HUES48 (cell line): Measurements from ENCODE around the gene IL11RA.

Experiments
- H3K27ac ChIP-seq: one replicate; pipeline ENCODE4 v1.7.0; 2013; ENCODE audit warnings: low read depth, low read length, inconsistent platforms
- H3K27me3 ChIP-seq: 2 replicates; pipeline ENCODE4 v1.6.1; 2013; ENCODE audit warnings: mild to moderate bottlenecking, low read length; ENCODE audit not compliant: control insufficient read depth, insufficient read depth
- H3K36me3 ChIP-seq: 2 replicates; pipeline ENCODE4 v1.6.1; 2013; ENCODE audit warnings: low read length; ENCODE audit not compliant: control insufficient read depth, insufficient read depth
- H3K4me1 ChIP-seq: 2 replicates; pipeline ENCODE4 v1.6.1; 2013; ENCODE audit warnings: mild to moderate bottlenecking, low read length; ENCODE audit not compliant: control insufficient read depth, insufficient read depth
- H3K4me3 ChIP-seq: 2 replicates; pipeline ENCODE4 v1.5.1; 2013; ENCODE audit warnings: mild to moderate bottlenecking, low read depth, low read length
- H3K9ac ChIP-seq: 2 replicates; pipeline ENCODE4 v1.6.1; 2013; ENCODE audit warnings: mild to moderate bottlenecking, low read depth, low read length, moderate library complexity
- H3K9me3 ChIP-seq: 2 replicates; pipeline ENCODE4 v1.6.1; 2013; ENCODE audit warnings: low read length; ENCODE audit not compliant: control insufficient read depth, insufficient read depth

Gene IL11RA

GRCh38 chr9:34651876-34652601, at the start of gene IL11RA:
Gene IL11RA (plus strand): TSS chr9:34652185. CDS start chr9:34655218, 3,033 bp downstream.
- Histone ChIP-seq H3K4me3 (peak within 1 kb of the TSS; percentile 62), H3K9me3 (no peaks in the 10 kb centered on the region), H3K27ac (no peak within 1 kb of the TSS)

GRCh38 chr9:34603610-34604231, 48.3 kb upstream of the IL11RA start:
- Histone ChIP-seq H3K27me3 (peaks cover 4% of the 10 kb centered on the region; the same call in 1 of the 2 replicates), H3K27ac (no peak overlapping the region)

More at GRCh38 chr9:34651876-34652601, at the start of gene IL11RA:
- H3K9ac ChIP-seq = no peak within 1 kb of the TSS
- peaks cover 25% of the 10 kb centered on the region for H3K4me1 ChIP-seq
- no peaks in the 10 kb centered on the region for H3K27me3 ChIP-seq
- peaks cover 23% of the 10 kb centered on the region for H3K36me3 ChIP-seq

DNA sequence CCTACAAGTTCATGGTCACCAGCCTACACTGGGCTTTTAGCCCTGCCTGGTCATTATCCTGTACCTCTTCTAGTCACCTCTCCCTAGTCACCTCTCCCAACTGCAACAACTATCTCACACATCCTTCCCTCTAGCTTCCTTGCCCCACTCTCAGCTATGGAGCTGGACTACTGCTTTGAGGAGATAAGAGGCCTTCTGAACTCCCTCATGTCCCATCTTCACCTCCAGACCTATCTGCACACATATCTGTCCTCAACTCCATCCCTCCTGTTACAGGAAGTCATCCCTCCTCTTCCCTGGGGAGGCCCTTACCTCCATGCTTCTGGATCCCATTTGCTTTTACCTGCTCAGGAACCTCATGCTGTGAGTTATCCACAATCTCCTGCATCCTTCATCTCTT, 45.8 kb upstream of the IL11RA start:
- H3K9ac ChIP-seq = no peak overlapping the region
- peaks cover 11% of the 10 kb centered on the region; the same call in 1 of the 2 replicates for H3K4me1 ChIP-seq
- H3K4me3 ChIP-seq = no peak overlapping the region
- no peaks in the 10 kb centered on the region for H3K9me3 ChIP-seq
- H3K27ac ChIP-seq = no peak overlapping the region
- no peaks in the 10 kb centered on the region for H3K36me3 ChIP-seq
- H3K27me3 ChIP-seq = peaks cover 4% of the 10 kb centered on the region; the same call in 1 of the 2 replicates

More at GRCh38 chr9:34603610-34604231, 48.3 kb upstream of the IL11RA start:
- Histone ChIP-seq H3K4me1 (peaks cover 9% of the 10 kb centered on the region; the same call in 1 of the 2 replicates), H3K4me3 (no peak overlapping the region), H3K36me3 (no peaks in the 10 kb centered on the region), H3K9ac (no peak overlapping the region), H3K9me3 (no peaks in the 10 kb centered on the region)

DNA sequence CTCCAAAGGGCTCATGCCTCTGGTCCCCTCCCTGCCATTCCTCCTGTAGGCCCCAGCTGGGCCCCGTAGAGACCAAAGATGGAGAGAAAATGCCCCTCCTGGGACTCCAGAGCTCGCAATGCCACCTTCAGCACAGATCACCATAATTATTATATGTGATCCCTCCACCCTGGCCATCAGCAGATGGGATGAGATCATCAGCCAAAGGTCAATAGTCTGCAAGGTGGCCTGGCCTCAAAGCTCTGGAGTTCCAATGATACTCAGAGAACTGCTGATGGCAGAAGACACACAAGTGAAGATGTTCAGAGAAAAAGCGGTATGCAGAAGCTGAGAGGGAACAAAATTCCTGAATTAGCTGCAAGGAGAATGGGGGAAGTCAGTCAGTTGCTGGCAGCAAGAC, 45.1 kb upstream of the IL11RA start:
- Histone ChIP-seq H3K9ac (no peak overlapping the region), H3K9me3 (no peaks in the 10 kb centered on the region), H3K4me3 (no peak overlapping the region), H3K36me3 (no peaks in the 10 kb centered on the region), H3K27ac (no peak overlapping the region), H3K4me1 (peaks cover 11% of the 10 kb centered on the region; the same call in 1 of the 2 replicates), H3K27me3 (peaks cover 4% of the 10 kb centered on the region; the same call in 1 of the 2 replicates)

GRCh38 chr9:34607331-34607730, 44.7 kb upstream of the IL11RA start:
- Histone ChIP-seq H3K9me3 (no peaks in the 10 kb centered on the region), H3K27ac (no peak overlapping the region), H3K4me1 (peaks cover 8% of the 10 kb centered on the region; the same call in 1 of the 2 replicates), H3K36me3 (no peaks in the 10 kb centered on the region), H3K4me3 (no peak overlapping the region), H3K9ac (no peak overlapping the region), H3K27me3 (peaks cover 4% of the 10 kb centered on the region; the same call in 1 of the 2 replicates)

DNA sequence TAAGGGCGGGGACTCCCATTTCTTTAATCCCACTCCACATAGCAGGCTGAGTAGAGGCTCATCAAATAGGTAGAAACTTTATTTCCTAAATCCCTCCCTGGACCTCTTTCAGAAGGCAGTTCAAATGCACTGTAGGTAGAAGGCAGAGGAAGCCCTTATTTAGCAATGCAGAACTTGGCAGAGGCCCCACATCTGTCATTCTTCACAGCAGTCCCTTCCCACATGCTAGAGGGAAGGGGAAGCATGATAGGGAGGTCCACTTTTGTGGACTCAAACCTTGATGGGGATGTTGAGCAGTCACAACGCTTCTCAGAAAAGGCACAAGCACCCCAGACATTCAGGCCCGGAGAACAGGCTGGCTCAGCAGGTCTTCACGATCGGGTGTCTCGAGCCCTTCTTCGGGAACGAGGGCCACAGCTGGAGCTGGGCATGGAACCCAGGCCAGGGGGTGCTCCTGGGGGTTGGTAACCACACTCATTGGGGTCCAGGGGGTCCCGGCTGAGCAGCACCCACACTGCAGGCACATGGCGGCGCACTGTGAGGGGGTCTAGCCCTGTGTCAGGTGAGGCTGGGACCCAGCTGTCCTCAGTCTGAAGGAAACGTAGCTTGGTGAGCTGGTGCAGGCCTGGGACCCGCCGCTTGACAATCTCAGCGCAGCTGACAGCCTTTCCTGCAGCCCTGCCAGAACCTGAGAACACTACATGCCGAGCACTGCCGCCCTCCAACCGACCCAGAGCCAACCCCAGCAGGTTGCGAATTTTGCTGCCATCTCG, 41.4 kb upstream of the IL11RA start:
- Histone ChIP-seq H3K4me3 (peak overlapping the region; percentile 94), H3K27me3 (peaks cover 2% of the 10 kb centered on the region), H3K4me1 (peaks cover 8% of the 10 kb centered on the region; the same call in 1 of the 2 replicates), H3K9me3 (no peaks in the 10 kb centered on the region), H3K36me3 (no peaks in the 10 kb centered on the region), H3K9ac (no peak overlapping the region), H3K27ac (no peak overlapping the region)

DNA sequence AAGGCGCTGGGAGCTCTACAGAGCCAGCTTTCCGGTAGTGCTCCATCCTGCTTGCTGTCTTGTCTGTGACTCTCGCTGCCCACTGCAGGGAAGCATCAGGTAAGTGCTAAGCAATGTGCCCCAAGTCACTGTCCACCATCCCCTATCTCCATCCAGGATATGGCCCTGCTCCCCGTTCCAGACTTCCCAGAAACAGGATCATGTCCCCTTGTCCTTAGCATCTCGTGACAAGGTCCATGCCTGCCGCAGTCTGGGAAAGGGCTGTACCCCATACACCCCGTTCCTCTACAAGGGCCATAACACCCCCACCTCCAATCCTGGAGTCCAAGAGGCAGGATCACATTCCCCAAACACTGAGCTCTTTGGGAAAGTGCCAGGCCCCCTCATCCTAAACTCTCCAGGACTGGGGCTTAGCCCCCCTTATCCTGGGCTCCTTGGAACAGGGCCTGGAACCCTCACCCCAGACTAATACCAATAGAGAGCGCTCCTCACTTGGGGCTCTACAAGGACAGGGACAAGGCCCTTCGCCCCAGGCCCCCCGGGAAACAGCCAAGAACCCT, 40.7 kb upstream of the IL11RA start:
- no peaks in the 10 kb centered on the region; the same call in none of the 2 replicates for H3K27me3 ChIP-seq
- H3K4me1 ChIP-seq = peaks cover 8% of the 10 kb centered on the region; the same call in 1 of the 2 replicates
- H3K27ac ChIP-seq = peak overlapping the region; percentile 73
- H3K4me3 ChIP-seq = peak overlapping the region; percentile 94
- H3K36me3 ChIP-seq = no peaks in the 10 kb centered on the region
- peak overlapping the region; percentile 84 for H3K9ac ChIP-seq
- H3K9me3 ChIP-seq = no peaks in the 10 kb centered on the region

DNA sequence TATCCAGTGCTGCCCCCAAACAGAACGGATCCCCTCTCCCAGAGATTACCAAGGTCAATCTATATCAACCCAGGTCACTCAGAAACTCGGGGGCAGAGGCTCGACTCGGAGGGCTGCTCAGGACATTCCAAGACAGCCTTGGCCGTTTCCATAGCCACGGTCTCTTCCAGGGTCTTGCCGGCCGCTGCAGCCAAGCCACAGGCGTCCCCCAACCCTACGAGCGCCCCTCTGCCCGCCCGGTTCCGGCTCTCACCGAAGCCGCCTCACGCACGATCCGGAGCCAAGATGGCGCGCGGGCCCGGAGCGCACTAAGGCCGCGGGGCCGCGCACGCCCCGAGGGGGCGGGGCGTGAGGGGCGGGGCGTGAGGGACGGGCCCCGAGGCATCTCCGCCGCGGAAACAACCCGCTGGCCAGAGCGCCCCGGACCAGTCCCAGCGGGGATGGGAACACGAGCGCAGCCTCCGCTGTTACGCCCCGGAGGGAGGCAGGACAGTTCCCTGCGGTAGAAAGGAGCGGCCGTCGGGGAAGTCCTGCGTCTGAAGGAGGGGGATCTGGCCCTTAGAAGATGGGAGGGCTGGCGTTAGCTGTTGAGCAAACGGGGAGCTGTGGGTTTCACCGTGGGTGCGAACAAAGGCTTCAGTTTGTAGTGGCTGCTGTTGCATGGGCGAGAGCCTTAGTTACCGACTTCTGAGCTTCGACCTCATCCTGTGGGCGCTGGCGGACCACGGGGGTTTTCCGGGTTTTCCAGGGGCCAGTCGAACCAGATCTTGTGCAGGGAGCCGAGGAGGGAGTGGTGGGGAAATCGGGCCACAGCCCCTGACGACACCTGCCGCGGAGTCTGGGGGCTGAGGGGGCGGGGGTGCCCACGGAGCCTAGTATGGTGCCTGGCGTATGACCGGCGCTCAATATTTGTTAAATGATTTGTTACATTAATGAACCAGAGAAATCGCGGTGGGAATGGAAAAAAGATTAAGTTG, 39.9 kb upstream of the IL11RA start, which contains the start of gene RPP25L:
Gene RPP25L (minus strand): TSS at position 287 of the 977 bp plus-strand sequence. CDS start 801 bp downstream, outside the sequence.
- Histone ChIP-seq H3K36me3 (no peaks in the 10 kb centered on the region), H3K9ac (peak within 1 kb of the TSS; percentile 84), H3K4me1 (peaks cover 8% of the 10 kb centered on the region; the same call in 1 of the 2 replicates), H3K9me3 (no peaks in the 10 kb centered on the region), H3K4me3 (peak within 1 kb of the TSS; percentile 94), H3K27me3 (no peaks in the 10 kb centered on the region; the same call in none of the 2 replicates), H3K27ac (peak within 1 kb of the TSS; percentile 73)

DNA sequence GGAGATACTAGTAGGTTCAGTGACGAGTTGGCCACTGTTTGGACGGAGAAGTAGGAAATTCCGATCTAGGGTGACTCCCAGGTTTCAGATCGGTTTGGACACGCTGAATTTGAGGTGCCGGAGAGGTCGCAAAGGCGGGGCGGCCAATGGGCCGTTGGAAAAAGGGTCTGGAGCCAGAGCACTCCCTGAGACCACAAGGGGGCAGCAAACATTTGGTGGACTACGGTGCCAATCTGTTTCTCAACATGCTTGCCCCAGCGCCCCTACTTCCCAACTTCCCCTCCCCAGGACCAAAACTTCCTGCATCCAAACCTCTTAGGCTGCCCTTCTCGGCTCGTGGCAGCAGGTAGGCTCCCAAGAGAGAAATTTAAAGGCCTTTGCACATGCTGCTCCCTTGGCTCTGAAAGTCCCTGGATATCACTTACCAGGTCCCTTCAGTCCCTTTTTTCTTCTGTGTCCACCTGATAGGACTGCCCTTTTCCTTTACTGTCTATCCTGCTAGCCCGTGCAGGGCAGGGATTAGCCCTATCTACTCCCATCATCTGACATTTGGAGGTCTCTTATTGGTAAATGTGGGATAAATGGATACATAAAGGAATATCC, 39.1 kb upstream of the IL11RA start:
- Histone ChIP-seq H3K36me3 (0 out of 2 replicates have a peak, but pooled peaks cover 4% of the 10 kb centered on the region), H3K4me1 (peaks cover 8% of the 10 kb centered on the region; the same call in 1 of the 2 replicates), H3K27me3 (no peaks in the 10 kb centered on the region; the same call in none of the 2 replicates), H3K27ac (no peak overlapping the region), H3K9ac (no peak overlapping the region), H3K4me3 (peak overlapping the region; percentile 94), H3K9me3 (no peaks in the 10 kb centered on the region)
